ENCODE measurements around the gene NOL11. TPM values are rescaled to one million over a fixed set of nuclear protein-coding genes. Genes with fewer than 3 reads are reported as not detected.

NOL11 gene
- total and polyA plus RNA-seq, 2 donors (not counting 3 experiments of a cell fraction or from before 2014, with no cell fraction given): 17.7 to 52.6 TPM

DNA sequence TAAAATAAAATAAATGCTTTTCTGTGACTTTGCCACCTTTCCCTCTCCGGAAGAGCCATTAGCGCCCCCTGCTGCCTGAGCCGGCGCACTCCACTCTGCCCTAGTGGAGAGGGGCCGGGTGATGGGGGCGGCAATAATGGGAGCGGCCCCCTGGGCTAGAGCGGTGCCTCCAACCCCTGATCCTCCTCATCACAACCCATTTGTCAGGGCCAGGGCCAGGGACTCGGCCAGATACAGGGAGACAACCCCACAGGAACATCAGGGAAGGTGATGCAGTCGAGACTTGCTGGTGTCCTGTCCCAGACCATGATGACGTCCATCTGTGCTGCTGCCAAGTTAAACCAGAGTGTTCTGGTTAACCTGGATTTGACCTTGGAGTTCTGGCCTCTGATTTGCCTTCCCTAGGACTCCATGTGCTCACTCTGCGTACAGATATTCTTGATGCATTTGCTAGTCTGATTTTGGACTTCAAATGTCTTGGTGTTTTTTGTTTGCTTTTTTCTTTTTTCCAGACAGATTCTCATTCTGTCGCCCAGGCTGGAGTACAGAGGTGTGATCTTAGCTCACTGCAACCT, 61.4 kb downstream of the NOL11 start:
- intact Hi-C loops (cut with micrococcal nuclease): loop anchor here (1.0 to 5.0 kb wide), 2 partner anchors 62 to 402 kb away; partner anchors contain the start of genes NOL11 and PITPNC1

More for the DNA sequence above, 61.4 kb downstream of the NOL11 start:
- TF ChIP-seq, protein P1, sequence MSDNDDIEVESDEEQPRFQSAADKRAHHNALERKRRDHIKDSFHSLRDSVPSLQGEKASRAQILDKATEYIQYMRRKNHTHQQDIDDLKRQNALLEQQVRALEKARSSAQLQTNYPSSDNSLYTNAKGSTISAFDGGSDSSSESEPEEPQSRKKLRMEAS (IDR thresholded peaks at IDR 0.05; ENCODE audit: insufficient read depth, insufficient read length): no peak
- TF ChIP-seq, protein P2, sequence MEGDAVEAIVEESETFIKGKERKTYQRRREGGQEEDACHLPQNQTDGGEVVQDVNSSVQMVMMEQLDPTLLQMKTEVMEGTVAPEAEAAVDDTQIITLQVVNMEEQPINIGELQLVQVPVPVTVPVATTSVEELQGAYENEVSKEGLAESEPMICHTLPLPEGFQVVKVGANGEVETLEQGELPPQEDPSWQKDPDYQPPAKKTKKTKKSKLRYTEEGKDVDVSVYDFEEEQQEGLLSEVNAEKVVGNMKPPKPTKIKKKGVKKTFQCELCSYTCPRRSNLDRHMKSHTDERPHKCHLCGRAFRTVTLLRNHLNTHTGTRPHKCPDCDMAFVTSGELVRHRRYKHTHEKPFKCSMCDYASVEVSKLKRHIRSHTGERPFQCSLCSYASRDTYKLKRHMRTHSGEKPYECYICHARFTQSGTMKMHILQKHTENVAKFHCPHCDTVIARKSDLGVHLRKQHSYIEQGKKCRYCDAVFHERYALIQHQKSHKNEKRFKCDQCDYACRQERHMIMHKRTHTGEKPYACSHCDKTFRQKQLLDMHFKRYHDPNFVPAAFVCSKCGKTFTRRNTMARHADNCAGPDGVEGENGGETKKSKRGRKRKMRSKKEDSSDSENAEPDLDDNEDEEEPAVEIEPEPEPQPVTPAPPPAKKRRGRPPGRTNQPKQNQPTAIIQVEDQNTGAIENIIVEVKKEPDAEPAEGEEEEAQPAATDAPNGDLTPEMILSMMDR (IDR thresholded peaks at IDR 0.05; ENCODE audit: extremely low read depth in 1 of 2, insufficient read depth in 1 of 2, low read depth in 1 of 2, low read length in 2 of 2): peak; percentile 66 to 73
- H3K9ac ChIP-seq (replicated peaks; ENCODE audit: extremely low read depth, insufficient read depth, low read length): no peak overlapping the region
- no peak overlapping the region for H3K4me2 ChIP-seq (ENCODE audit: insufficient read depth, low read length)
- H4K20me1 ChIP-seq (replicated peaks; ENCODE audit: control insufficient read depth, extremely low read depth, insufficient read depth, low read length): no peaks in the 10 kb centered on the region
- no peak overlapping the region for H3K4me3 ChIP-seq (replicated peaks in 1 of 3; ENCODE audit: insufficient read depth in 1 of 3, low read depth in 1 of 3, low read length in 3 of 3)
- POLR2A ChIA-PET: interaction anchor here (0.6 kb wide), 1 partner anchor 127 kb away, joined by 3 read pairs; no protein-coding TSS in a partner anchor
- H3K36me3 ChIP-seq (ENCODE audit: control insufficient read depth in 2 of 2, extremely low read depth in 1 of 2, insufficient read depth in 2 of 2, low read length in 2 of 2): no peaks in the 10 kb centered on the region
- peaks cover 3% of the 10 kb centered on the region for H3K4me1 ChIP-seq (ENCODE audit: control insufficient read depth, extremely low read depth, insufficient read depth, low read length)
- BruUV-seq (replicated peaks): no TSS peak
- dilution Hi-C loops (cut with MboI; ENCODE audit: extremely low pct_ligation_motif_present, low sequenced_read_pairs): no loop called here
- H3K79me2 ChIP-seq (ENCODE audit: control insufficient read depth, insufficient read depth, low read length): no peaks in the 10 kb centered on the region
- H3K9me3 ChIP-seq (replicated peaks; ENCODE audit: control insufficient read depth, insufficient read depth, low read length): no peaks in the 10 kb centered on the region
- H3K27me3 ChIP-seq (ENCODE audit: control insufficient read depth in 2 of 2, insufficient read depth in 2 of 2, low read length in 2 of 2): no peaks in the 10 kb centered on the region
- FAIRE-seq: peak; percentile 67
- CTCF ChIA-PET: interaction anchor here (1.3 kb wide), 1 partner anchor 15 kb away, joined by 3 read pairs; no protein-coding TSS in a partner anchor
- H3K9me1 ChIP-seq (replicated peaks; ENCODE audit: control insufficient read depth, extremely low read depth, insufficient read depth, low read length): no peaks in the 10 kb centered on the region
- DNase-seq (ENCODE audit: low read depth, low spot score): peak; percentile 33
- no peak overlapping the region for H3K27ac ChIP-seq (ENCODE audit: insufficient read depth, low read depth, low read length)
- peak overlapping the region; percentile 95 for H2AFZ ChIP-seq (ENCODE audit: low read depth, low read length)
